HG02798 (cell line): ENCODE results near the gene KMT2C.
A peak's percentile ranks its signal among the peaks of the same experiment; 100 is the strongest.

ENCODE experiments used
- ATAC-seq: cut with Tn5 transposase; IDR thresholded peaks from one replicate; pipeline ENCODE4 v1.9.1; 2021; ENCODE audit warnings: mild to moderate bottlenecking; ENCODE audit not compliant: unreplicated experiment, poor library complexity

Gene KMT2C

GRCh38 chr7:152158801-152159587, 276.8 kb downstream of the KMT2C start:
- peak; percentile 93 for ATAC-seq

DNA sequence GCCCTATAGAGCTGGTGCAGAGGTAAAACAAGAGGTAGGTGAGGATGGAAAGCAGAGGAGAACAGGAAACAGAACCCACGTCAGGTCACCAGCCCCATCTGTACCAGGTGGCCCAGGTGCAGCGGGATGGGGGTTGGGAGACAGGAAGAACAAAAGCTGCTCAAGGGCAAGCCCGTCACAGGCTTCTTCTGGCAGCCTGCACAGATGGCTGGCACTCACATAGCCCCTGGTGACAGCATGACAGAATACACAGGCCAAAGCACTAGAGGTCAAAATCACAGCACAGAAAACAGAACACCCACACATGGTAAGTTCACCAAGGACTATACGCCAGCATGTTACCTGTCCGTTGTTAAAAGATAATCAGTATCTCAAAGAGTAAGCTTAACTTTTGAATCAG, 283.5 kb downstream of the KMT2C start:
- no peak for ATAC-seq

- ATAC-seq, result no peak
Measured at GRCh38 chr7:152149363-152149762, 286.4 kb downstream of the KMT2C start.

DNA sequence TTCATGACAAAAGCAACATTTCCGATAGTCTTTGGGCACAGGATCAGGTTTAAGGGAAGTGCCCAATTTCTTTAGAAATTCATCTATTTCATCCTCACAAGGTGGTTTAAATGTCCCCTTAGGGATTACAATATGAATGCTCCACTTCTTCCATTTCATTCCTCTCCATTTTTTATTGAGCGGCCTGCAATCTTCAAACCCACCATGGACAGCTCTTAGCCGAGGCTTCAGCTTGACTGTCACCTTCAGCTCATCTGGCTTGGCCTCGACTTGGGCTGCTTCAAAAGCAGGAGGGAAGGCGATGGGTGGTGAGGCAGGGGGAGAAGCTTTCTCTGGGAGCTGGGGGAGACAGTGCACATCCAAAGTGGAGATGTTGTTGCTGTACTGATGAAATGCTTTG, 287.1 kb downstream of the KMT2C start:
- ATAC-seq, result no peak

GRCh38 chr7:152145853-152146466, 289.8 kb downstream of the KMT2C start:
- no peak for ATAC-seq

DNA sequence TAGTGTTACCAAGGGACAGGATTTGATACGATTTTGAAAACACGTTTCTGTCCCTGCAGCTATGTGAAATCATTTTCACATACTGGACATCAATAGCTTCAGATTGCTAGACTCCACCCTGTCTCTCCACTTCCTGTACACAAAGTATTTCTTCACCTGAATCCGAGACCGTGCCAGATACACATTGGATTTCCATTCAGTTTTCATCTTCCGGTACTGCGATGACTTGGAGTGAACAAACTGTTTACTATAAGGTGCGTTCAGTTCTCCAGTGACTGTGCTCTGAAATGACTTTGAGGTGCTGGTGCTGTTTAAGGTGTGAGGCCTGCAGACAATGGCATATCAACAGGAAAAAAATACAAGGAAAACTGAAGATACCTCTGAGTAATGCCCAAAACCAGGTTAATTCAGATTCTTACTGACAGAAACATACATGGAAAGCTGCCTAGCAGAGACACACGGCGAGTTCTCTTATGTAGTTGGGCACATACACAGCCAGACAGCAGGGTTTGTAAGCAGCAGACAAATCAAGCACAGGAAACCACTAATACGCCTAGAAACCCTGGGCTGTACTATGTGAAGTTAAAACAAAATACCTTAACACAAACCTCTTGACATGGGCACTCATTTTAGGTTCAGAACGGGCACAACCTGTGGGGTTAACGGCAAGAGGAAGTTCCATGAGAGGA, 291.1 kb downstream of the KMT2C start:
- ATAC-seq, result no peak

DNA sequence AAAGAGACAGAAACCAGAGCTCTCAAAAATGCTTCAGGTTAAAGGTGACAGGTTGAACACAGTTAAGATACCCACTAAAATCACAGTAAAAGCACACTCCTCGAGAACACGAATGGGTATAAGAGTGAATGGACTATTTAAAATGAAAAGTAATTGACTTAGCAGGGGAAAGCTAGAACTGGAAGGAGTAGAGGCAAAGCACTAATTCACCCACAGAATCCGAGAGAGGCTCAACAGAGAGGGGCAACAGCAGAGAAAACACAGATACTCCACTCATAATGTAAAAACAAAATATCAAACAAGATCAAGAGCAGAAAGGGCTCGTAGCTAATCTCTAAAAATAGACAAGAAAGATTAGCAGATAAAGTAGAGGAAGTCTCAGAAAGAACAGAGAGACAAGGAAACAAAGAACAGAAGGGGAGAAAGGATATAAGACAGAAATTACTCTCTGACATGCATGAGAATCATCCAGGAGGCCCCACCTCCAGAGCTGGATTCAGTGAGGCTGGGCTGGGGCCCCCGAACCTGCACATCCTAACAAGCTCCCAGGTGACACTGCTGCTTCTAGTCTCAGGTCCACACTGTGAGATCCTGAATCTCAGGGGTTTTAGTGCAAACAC, 292.7 kb downstream of the KMT2C start:
- ATAC-seq, result no peak

DNA sequence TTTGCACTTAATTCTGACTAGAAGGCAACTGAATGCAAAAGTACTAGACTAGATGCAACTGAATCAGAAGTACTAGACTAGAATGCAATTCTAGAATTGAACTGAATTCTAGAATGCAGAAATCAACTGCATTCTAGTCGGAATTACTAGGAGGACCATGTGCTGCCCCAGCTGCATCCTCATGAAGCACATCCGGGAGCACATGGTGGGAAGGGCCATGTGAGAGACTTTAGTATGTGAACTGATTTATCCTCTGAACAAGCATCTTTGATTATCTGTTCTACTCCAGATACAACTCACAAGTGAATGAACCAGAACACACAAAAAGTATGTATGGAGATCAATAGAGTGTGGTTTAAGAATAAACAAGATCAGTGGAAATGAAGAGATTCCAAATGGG, 295.2 kb downstream of the KMT2C start:
- no peak for ATAC-seq

- ATAC-seq, result no peak
Measured at GRCh38 chr7:152140067-152140466, 295.7 kb downstream of the KMT2C start.

- ATAC-seq, result no peak
Measured at GRCh38 chr7:152137476-152138025, 298.3 kb downstream of the KMT2C start.

DNA sequence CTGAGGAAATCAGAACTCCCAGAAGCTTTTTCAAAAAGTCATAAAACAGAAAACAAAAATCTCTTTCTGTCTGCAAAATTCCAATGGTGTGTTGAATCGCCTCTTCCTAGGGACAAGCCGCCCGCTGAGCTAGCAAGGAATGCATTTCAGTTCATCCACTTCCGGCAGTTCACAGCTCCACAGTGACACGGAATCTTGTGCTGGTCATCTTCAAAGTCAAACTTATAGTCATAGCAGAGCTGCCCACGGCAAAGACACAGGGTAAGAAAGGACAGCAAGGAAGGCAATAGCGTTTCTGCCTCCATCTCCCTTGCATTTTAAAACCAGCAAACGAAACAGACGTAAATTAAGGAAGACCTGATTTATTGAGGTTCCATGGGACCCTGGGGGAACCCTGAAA, 299.1 kb downstream of the KMT2C start:
- no peak for ATAC-seq

DNA sequence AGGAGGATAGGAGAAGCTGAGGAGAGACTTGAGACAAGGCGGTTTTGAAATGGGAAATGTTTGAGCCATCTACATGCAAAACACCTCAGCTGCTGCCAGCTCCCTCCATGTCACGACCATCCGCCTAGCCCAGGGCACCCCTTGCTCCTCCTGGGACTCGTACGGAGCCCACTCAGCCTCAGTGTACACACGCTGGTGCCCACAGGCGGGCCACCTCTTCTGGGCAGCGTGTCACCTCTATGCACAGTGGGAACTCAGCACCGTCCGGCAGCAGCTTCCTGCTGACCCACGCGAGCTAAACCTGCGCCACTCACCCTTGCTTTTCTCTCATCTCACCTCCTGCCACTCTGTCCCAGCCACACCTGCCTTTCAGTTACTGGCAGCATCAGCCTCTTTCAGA, 302.0 kb downstream of the KMT2C start:
- ATAC-seq, result no peak

DNA sequence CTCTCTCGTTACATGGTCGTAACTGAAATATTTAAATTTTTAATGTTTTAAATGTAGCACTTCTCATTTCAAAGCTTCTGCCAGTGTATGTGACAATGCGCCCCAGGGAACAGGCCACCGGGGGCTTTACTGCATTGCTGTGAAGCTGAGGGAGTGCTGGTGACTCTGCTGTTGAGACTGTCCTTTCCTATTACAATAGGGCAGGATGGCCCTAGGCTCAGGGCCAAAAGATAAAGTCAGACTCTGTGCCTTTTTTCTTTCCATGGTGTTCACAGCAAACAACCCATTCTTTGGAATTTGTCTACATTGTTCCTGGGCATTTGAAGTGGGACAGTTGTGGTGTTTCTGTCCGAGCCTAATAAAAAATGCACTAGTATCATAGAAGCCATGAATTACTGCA, 303.0 kb downstream of the KMT2C start:
- ATAC-seq, result no peak

DNA sequence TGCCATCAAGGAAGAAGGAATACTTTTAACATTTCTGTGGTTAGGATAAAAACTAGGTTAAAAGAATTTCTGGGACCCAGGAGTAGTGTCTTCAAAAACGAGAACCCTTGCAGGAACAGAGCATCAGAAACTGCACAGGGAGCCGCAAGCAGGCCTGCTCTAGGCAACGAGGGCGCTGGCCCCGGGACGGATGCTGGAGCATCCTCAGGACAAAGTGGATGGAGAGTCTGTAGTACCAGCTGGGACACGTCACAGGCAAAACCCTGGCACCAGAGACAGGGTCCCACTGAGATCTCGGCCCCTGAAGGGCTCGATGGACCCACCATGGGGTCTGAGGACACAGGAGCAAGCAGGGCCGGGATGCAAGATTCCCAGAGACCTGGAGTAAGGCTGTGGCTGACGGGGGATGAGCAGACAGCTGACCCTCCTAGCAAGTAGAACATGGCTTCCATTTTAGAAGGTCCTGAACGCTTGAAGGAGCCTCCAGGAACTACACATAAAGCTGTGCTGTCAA, 303.8 kb downstream of the KMT2C start:
- ATAC-seq, result no peak

DNA sequence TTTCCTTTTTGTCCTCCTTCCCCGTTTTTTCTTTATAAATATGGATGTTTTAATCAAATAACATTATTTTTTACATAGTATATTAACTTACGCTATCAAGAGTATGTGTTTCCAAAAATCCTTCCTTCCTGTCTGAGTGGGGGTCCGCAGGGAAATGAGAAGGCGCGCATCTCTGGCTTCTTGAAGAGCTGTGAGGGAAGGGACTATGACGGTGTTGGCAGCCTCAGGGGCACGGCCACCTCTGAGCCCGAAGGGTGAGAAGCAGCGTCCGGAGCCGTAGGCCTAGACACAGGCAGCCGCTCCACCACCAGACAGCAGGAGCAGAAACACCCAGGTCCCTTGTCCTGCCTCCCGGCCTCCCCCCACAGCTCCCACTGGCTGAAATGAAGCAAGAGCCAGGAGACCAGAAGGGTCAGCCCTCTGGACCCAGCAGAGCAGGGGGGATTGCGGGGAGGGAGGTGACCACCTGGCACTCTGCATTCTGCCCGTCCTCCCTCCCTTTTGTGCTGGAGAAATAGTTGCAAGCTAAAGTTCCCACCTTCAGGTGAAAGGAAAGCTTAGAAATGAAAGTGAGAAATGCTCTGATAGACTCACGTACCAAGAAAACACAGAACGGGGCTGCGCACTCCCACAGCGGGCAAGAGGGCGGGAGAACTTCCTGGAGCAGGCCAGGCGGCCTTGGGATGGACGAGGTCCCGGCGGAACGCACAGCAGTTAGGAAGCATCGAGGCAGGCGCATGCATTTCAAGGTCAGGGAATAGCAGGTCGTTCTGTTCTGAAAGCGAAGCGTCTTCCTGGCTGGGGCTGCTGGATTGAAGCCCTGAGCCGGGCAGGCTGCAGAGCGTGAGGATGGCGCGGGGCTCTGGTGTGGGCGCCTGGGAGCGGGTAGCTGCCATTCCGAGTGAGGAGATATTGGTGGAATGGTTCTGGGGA, 304.9 kb downstream of the KMT2C start:
- ATAC-seq, result no peak

GRCh38 chr7:152129682-152130081, 306.1 kb downstream of the KMT2C start:
- no peak for ATAC-seq

DNA sequence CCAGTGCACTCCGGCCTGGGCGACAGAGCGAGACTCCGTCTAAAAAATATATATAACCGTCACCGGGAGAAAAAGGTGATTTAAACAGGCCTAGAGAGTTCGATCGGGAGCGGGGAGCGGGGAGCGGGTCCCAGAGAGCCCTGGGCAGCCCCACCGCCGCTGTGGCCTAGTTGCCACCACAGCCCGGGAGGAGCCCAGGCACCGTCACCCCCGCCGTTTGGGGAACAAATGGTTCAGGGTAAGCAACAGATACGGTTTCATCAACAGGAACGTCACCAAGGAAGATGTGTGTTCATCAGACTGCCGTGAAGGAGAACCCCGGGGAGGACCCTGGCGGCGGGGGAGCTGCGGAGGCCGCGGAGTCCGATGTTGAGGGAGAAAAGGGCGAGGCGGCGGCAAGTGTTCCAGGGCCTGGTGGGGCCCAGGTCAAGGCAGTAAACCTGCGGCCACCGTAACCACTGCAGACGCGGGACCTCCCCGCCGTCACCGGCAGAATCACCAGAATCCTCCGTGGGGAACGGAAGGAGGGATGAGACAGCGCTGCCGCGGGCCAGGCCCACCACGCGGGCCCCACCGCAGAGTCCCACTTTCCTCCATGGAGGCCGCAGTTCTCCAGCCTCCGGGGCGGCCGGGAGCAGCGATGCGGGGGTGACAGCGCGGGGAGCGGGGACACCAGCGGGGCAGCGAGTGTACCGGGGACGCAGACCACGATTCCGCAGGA, 306.9 kb downstream of the KMT2C start:
- no peak for ATAC-seq

DNA sequence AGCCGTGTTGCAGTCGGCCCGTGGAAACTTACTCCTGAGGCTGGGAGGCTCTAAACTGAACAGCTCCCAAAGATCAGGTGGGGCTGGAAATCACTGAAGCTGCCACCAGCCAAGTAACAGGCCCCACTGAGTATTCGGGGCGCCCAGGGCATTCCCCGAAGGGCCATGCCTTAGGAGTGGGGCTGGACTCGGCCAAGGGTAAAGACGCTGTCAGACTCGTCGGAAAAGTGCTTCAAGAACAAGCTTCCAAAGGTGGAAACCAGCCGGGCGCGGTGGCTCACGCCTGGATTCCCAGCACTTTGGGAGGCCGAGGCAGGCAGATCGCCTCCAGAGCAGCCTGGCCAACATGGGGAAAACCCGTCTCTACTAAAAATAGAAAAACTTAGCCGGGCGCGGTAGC, 307.6 kb downstream of the KMT2C start:
- ATAC-seq, result no peak

DNA sequence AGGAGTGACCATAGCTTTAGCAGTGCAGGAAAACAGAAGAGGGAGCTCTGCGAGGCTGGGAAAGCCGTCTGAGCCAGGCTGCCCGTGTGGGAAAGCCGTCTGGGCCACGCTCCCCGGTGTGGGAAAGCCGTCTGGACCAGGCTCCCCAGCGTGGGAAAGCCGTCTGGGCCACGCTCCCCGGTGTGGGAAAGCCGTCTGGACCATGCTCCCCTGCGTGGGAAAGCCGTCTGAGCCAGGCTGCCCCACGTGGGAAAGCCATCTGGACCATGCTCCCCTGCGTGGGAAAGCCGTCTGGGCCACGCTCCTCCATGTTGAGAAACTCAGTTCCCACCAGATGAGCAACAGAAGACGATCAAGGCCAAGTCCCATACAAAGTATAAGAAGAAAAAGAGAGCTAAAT, 308.6 kb downstream of the KMT2C start:
- no peak for ATAC-seq
